DOHH2 (cell line): ENCODE data around the gene AMT.
A peak's percentile ranks its signal among the peaks of the same experiment; 100 is the strongest.

Source experiments
- H3F3A ChIP-seq: fragments of 200-600 bp; sonication (generic), shearing (Covaris generic); 2 replicates; pipeline ENCODE4 v1.6.0; 2016; ENCODE audit warnings: antibody characterized with exemption, mild to moderate bottlenecking; ENCODE audit not compliant: control insufficient read depth, insufficient read depth
- H3K27ac ChIP-seq: fragments of 200-600 bp; sonication (generic); 2 replicates; pipeline ENCODE4 v1.5.1; 2014; ENCODE audit warnings: low read depth, mild to moderate bottlenecking, low read length, moderate library complexity
- H3K27me3 ChIP-seq: fragments of 200-600 bp; sonication (generic); 2 replicates; pipeline ENCODE4 v1.6.1; 2014; ENCODE audit warnings: mild to moderate bottlenecking, low read length, mixed read lengths; ENCODE audit not compliant: control insufficient read depth
- H3K36me3 ChIP-seq: fragments of 200-600 bp; sonication (generic); 2 replicates; pipeline ENCODE4 v1.6.1; 2014; ENCODE audit warnings: mild to moderate bottlenecking, low read length, moderate library complexity, mixed read lengths; ENCODE audit not compliant: control insufficient read depth
- H3K4me1 ChIP-seq: fragments of 200-600 bp; sonication (generic); 2 replicates; pipeline ENCODE4 v1.6.1; 2014; ENCODE audit warnings: mild to moderate bottlenecking, low read length, mixed read lengths; ENCODE audit not compliant: control insufficient read depth
- H3K4me2 ChIP-seq: fragments of 200-600 bp; sonication (generic); 2 replicates; pipeline ENCODE4 v1.6.0; 2014; ENCODE audit warnings: mild to moderate bottlenecking, low read length, moderate library complexity
- H3K4me3 ChIP-seq: fragments of 200-600 bp; sonication (generic); 2 replicates; pipeline ENCODE4 v1.5.1; 2014; ENCODE audit warnings: mild to moderate bottlenecking, low read length, mixed read lengths
- H3K79me2 ChIP-seq: fragments of 200-600 bp; sonication (generic); 2 replicates; pipeline ENCODE4 v1.6.1; 2014; ENCODE audit warnings: mild to moderate bottlenecking, low read length, mixed read lengths; ENCODE audit not compliant: control insufficient read depth
- H3K9me2 ChIP-seq: fragments of 200-600 bp; sonication (generic); replicated peaks from 2 replicates; pipeline ENCODE4 v1.6.1; 2014; ENCODE audit warnings: mild to moderate bottlenecking, low read length, mixed read lengths; ENCODE audit not compliant: control insufficient read depth
- H3K9me3 ChIP-seq: fragments of 200-600 bp; sonication (generic); 2 replicates; pipeline ENCODE4 v1.6.1; 2014; ENCODE audit warnings: antibody characterized with exemption, low read length, mixed read lengths; ENCODE audit not compliant: control insufficient read depth, insufficient read depth
- H4K20me1 ChIP-seq: fragments of 200-600 bp; sonication (generic); 2 replicates; pipeline ENCODE4 v1.6.0; 2014; ENCODE audit warnings: low read depth, mild to moderate bottlenecking, antibody characterized with exemption, low read length, moderate library complexity; ENCODE audit not compliant: control insufficient read depth, insufficient read depth
- CTCF ChIP-seq: fragments of 200-600 bp; sonication (generic); IDR thresholded peaks from one replicate; pipeline ENCODE4 v1.5.1; 2014; ENCODE audit warnings: antibody characterized with exemption, mild to moderate bottlenecking, low read depth, low read length; ENCODE audit not compliant: poor library complexity, severe bottlenecking
- EZH2phosphoT487 ChIP-seq: fragments of 200-600 bp; sonication (generic); IDR thresholded peaks from 2 replicates; pipeline ENCODE4 v1.6.1; 2017; ENCODE audit warnings: borderline replicate concordance, mild to moderate bottlenecking, antibody characterized with exemption, low read length, moderate library complexity, mixed read lengths

AMT gene

GRCh38 chr3:49417516-49418120, 4.7 kb downstream of the AMT start:
- H3K9me3 ChIP-seq = no peaks in the 10 kb centered on the region
- H3K27ac ChIP-seq = no peak overlapping the region
- no peaks in the 10 kb centered on the region for H3K27me3 ChIP-seq
- peaks cover 8% of the 10 kb centered on the region for H3F3A ChIP-seq
- no peaks in the 10 kb centered on the region for H3K9me2 ChIP-seq
- no peak overlapping the region for H3K4me2 ChIP-seq
- H3K4me1 ChIP-seq = peaks cover 34% of the 10 kb centered on the region
- TF ChIP-seq CTCF (no peak), EZH2phosphoT487 (no peak)
- H3K4me3 ChIP-seq = no peak overlapping the region
- peaks cover 3% of the 10 kb centered on the region; the same call in 1 of the 2 replicates for H4K20me1 ChIP-seq
- H3K79me2 ChIP-seq = peaks cover 29% of the 10 kb centered on the region
- H3K36me3 ChIP-seq = peaks cover 39% of the 10 kb centered on the region

- H3K4me1 ChIP-seq = peaks cover 34% of the 10 kb centered on the region
- H3K27ac ChIP-seq = peak overlapping the region; percentile 80
- peaks cover 3% of the 10 kb centered on the region; the same call in 1 of the 2 replicates for H4K20me1 ChIP-seq
- peaks cover 8% of the 10 kb centered on the region for H3F3A ChIP-seq
- peaks cover 43% of the 10 kb centered on the region for H3K36me3 ChIP-seq
- peak overlapping the region; percentile 62 for H3K4me2 ChIP-seq
- H3K79me2 ChIP-seq = peaks cover 34% of the 10 kb centered on the region
- H3K4me3 ChIP-seq = peak overlapping the region; percentile 57
- no peaks in the 10 kb centered on the region for H3K27me3 ChIP-seq
- TF ChIP-seq EZH2phosphoT487 (no peak), CTCF (no peak)
- H3K9me3 ChIP-seq = no peaks in the 10 kb centered on the region
- no peaks in the 10 kb centered on the region for H3K9me2 ChIP-seq
Observed at GRCh38 chr3:49416867-49417266, 5.4 kb downstream of the AMT start.

- TF ChIP-seq EZH2phosphoT487 (no peak), CTCF (no peak)
- Histone ChIP-seq H3K27me3 (no peaks in the 10 kb centered on the region), H3K9me2 (no peaks in the 10 kb centered on the region), H3K4me3 (peak overlapping the region; percentile 57), H3K4me1 (peaks cover 34% of the 10 kb centered on the region), H3F3A (peaks cover 8% of the 10 kb centered on the region), H4K20me1 (peaks cover 3% of the 10 kb centered on the region; the same call in 1 of the 2 replicates), H3K27ac (peak overlapping the region; percentile 80), H3K79me2 (peaks cover 41% of the 10 kb centered on the region), H3K36me3 (peaks cover 50% of the 10 kb centered on the region), H3K4me2 (peak overlapping the region; percentile 62), H3K9me3 (no peaks in the 10 kb centered on the region)
Observed at GRCh38 chr3:49415931-49416601, 6.2 kb downstream of the AMT start.
